EL (cell line): ENCODE results near the gene PTTG1.

Experiments
- DNase-seq: peaks from one replicate; pipeline ENCODE4 v3.0.0-alpha.2; 2016

PTTG1 gene

DNA sequence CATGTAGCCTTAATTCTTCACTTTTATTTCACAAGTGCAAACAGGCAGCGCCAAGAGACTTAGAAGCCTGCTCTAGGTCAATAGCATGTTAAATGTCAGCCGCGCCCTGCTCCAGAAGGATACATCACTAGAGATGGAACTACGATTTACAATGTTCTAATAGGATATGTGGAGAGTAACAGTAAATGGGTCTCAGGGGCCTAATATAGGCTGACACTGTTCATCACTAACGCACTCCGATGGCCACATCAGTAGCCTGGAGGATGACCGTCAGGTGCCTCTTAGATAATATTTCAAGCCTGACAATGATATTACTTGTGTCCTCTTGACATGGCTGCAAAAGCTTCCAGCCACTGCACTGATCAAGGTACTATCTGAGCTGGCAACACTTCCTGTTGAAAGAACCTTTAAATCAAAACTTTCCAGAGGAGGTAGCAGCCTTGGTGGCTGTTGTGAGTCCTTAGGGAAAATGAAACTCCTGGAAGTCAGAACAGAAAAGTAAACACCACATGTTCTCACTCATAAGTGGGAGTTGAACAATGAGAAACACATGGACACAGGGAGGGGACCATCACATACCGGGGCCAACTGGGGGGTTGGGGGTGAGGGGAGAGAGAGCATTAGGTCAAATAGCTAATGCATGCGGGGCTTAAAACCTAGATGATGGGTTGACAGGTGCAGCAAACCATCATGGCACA is 35.0 kb downstream of the PTTG1 start:
- no peak for DNase-seq

DNA sequence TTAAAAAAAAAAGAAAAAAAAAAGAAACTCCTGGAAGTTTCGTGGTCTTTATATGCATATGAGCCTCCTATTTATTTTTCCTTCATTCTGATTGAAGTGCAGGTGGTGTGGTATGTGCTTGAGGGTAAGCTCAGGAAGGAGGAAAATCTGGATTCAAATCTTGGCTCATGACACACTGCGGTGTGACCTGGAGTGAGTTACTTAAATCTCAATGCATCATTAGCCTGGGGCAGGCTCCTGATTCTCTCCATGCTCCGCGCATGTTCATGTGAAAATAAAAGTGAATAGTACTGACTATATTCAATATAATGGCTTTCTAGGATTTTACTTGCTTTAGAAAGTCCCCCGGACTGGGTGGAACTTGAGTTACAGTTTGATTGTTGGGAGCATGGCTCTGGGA is 35.6 kb downstream of the PTTG1 start:
- DNase-seq, result no peak

DNA sequence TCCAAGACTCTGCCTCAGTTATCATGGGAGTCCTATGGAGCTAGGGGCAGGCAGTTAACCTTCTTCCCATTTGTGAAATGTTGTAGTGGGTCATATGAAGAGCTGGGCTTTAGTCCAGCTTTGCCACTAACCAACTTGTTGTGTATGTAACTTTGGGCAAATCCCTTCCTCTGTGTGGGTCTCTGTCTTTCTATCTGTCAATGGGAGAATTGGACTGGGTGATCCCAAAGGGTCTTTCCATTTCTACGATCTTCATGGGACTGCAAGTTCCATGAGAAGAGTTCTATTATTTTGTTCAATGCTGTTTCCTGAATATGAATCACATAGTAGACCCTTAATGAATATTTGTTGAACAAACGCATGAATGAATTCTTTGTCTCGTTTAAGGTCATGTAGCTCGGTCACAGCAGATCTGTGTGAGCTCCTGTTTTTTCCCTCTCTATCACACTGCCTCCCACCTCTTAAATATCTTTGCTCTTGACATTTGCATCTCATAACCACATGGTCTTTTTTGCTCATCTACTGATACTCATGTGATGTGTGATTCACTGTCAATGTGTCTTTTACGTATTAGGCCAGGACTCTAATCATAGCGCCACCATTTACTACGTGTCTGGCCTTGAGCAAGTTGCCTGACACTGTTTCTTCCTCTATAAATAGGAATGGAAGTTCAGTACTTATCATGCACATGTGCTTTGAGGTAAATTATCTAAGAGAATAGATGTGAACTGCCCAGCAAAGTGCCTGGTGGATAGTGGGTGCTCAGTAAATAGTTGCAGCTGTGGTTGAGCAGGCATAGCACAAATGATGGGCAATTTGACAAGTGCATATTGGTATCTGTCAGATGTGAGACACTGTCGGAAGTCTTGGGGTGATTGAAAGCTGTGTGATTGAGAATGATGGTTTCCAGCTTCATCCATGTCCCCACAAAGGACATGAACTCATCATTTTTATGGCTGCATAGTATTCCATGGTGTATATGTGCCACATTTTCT is 37.4 kb downstream of the PTTG1 start:
- DNase-seq, result no peak

DNA sequence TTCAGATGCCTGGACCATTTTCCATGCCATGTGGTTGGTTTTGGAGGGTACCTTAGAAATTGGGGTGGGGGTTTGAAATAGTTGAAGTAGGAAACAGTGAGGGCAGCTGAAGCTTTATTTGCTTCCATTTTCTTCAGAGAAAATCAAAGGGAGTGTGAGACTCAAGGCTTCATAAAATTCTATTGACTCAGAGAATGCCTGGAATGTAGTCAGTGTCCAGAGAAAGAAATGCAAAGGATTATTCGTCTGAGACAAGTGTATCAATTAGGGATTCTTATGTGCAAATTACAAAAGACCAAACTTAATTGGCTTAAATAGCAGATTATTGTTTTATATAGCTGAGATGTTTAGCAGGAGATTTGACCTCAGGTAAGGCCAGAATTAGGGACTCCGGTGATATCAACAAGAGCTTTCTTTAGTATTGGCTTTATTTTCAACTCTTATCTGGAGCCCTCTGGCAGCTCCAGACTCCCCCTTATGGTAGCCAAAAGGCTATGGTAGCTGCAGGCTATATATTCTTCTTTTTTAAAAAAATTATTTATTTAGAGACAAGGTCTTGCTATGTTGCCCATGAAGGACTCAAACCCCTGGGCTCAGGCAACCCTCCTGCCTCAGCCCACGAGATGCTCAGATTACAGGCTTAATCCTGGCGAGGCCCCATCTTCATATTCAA is 38.9 kb downstream of the PTTG1 start:
- DNase-seq, result peak; percentile 48

DNA sequence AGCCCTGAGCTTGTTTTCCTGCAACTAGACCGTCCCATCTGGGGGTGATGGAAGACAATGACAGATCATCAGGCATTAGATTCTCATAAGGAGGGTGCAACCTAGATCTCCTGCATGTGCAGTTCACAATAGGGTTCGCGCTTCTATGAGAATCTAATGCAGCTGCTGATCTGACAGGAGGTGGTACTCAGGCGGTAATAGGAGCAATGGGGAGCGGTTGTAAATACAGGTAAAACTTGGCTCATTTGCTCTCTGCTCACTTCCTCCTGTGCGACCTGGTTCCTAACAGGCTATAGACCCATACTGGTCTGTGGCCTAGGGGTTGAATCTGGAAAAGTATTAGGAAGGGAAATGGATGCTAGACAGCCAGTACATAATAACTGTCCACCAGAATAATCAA is 39.7 kb downstream of the PTTG1 start:
- no peak for DNase-seq

DNA sequence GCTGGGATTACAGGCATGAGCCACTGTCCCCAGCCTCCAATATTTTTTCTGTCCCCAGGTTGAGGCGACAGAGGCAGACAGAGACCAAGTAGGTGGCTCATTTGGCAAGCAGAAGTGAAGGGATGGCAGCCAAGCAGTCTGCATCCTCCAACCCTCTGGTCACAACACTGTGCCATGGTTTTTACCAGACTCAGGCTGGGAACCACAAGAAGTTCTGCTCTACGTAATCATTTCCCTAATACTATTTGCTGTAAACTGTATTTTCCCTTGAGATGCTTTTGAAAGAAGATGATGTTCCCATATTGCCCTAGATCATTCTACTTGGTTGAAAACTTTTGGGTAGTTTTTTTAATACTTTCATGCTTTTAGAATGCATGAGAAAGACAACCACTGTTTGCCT is 40.5 kb downstream of the PTTG1 start:
- DNase-seq, result no peak

DNA sequence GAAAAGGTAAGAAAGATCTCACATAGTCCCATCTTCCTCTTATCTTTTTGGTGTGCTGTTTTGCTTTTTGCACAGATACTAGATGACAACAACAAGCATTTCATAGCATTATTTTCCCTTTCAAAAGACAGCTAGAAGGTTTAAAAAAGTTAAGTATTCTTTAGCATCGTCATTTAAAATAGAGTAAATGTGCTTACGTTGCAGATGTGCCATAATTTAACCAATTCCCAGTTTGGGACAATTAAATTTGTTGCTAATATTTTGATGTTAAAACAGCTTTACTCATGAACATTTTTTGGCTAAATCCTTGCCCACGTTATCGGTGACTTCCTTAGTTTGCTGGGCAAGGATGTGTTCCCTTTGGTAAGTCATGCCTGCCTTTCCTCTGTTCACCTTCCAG is 41.6 kb downstream of the PTTG1 start:
- DNase-seq, result no peak

DNA sequence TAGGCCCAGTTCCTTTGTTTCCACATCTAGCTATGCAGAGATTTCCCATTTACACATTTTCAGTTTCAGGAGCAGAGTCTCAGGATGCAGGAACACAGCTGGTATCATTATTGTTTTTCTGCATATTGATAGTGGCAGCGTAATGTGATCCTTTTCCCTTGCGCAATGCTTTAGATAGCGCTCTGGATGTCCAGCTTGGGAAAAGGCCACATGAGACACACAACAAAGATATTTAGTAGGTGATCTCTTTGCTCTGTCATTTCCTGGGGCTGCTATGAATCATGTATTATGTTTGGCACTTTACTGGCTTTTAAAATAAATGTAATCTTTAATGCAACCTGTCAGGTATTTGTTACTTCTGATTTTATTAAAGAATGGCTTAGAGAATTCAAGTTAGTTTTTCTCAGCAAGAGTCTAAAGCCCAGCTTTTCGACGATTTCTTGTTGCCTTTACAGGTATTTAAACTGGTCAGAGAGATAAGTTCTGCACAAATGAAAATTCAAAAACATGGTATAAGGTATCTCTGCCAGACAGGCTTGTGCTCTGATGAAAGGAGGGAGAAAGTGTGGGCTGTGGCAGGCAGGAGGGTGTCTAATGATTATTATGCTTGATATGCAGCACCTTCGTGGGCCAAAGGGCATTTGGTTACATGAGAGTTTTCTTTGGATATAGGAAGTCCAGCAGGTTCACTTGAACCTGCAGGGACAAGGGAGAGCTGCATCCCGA is 42.2 kb downstream of the PTTG1 start:
- peak; percentile 89 for DNase-seq

DNA sequence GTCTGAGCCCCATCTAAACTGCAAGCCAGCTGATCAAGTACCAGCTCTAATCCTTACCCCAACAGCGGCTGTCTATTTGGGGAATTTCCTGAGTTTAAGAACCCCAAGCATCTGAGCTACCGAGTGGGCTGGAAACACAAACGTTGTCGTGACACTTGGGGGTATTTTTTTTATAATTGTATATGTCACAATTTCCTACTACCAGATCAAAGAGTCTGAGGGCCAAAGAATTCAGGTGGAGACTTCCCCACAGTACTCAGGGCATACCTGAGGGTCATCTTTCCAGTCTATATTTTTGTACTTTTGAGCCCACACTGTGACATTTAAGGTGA is 42.8 kb downstream of the PTTG1 start:
- no peak for DNase-seq

DNA sequence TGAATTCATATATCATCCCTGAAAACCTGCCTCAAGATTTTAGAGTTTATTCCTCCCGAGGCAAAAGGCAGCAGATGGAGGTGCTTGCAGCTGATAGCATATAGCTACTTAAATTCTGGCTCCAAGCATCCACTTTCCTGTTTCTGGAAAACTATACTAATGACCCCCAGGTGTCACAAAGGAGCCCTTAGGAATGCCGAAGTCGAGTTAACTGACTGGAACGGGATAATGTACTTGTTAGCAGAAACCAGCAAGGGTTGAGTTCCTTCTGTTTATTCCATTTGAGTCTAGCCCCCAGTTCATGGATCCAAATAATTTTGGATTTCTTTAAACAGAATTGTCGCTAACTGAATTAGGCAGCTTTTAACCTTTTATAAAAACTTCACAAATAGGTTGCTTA is 44.5 kb downstream of the PTTG1 start:
- DNase-seq, result no peak

DNA sequence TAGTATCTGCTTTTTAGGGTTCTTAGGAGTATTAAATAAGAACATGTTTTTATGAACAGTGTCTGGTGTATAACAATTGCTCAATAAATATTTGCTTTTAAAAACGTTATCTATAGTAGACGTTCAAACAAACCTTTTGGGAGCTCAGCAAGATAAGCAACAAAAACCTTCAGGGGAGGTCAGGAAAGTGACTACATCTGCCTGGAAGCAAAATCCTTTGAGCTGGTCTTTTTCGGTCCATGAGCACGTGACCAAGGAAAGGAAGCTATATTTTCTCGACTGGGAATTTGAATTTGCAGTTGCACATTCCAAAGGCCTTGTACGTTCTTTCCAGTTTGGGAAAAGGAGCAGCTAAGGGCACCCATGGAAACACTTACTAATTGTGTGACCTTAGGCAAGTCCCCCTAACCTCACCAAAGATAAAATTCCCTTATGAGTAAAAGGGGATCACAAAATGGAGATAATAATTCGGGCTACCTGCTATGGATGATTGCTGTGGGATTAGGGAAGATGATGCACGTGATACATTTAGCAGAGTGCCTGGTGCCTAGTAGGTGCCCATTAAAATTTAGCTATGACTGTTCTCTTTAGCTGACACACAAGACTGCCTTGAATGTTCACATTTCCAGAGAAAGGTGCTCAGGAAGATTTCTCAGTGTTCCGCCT is 45.4 kb downstream of the PTTG1 start:
- DNase-seq, result peak; percentile 70

DNA sequence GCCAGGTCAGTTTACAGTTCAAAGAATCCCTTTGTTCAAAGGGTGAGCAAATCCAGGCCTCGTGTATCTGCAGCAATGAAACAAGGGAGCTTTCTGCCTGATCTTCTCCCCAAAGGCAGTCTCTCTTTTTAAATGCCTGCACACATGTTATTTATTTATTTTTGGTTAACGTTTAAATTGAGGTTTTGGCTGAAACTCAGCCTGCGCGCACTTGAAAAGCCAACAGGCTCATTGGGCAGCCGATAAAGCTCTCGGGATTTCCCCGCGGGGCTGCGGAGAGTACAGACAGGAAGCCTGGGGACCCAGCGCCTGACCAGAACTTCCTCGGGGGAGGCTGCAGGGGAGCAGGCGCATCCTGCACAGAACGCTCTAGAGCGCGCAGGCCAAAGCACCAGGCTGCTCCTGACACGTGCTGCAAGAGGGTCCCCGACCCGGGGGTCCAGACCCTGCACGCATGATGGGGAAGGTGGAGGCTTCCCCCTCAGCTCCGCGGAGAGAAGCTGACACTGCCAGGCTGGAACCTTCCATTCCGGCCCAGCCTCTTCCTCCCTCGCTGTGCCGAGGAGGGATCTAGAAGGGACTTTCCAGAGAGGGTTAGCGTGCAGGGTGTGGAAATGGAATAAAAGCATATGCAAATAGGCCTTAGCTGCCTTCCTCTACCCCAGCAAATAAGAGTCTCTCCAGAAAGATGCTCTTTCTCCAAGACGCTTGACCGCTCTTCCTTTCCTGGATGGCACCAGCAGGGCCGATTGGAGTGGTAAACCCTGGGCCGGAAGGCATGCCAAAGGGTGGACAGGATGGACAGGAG is 46.1 kb downstream of the PTTG1 start:
- DNase-seq, result peak; percentile 90

DNA sequence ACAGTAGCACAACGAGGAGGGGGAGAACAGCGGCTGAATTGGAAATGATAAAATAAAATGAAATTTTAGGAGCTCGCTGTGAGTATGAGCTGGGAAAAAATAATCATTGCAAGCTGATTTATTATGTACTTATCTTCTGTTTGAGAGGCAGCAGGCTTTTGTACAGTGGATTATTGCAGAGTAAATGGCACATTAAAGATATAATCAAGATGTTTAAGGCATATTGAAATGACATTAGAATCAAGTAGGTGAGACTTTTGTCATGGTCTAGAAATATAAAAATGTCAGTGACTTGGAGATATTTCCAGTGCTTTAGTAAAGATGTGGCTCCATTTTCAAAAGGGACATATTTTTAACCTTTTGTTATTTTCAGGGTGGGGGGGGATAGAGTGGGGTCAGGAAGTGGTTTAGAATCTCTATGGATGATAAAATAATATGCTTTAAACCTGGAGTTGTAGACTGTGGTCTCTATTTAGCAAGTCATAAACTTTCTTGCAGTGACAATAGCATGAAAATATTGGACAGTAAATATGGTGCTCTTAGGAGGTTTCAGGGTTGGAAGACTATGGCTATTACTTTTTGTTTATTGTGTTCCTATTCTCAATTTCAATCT is 46.8 kb downstream of the PTTG1 start:
- DNase-seq, result no peak

DNA sequence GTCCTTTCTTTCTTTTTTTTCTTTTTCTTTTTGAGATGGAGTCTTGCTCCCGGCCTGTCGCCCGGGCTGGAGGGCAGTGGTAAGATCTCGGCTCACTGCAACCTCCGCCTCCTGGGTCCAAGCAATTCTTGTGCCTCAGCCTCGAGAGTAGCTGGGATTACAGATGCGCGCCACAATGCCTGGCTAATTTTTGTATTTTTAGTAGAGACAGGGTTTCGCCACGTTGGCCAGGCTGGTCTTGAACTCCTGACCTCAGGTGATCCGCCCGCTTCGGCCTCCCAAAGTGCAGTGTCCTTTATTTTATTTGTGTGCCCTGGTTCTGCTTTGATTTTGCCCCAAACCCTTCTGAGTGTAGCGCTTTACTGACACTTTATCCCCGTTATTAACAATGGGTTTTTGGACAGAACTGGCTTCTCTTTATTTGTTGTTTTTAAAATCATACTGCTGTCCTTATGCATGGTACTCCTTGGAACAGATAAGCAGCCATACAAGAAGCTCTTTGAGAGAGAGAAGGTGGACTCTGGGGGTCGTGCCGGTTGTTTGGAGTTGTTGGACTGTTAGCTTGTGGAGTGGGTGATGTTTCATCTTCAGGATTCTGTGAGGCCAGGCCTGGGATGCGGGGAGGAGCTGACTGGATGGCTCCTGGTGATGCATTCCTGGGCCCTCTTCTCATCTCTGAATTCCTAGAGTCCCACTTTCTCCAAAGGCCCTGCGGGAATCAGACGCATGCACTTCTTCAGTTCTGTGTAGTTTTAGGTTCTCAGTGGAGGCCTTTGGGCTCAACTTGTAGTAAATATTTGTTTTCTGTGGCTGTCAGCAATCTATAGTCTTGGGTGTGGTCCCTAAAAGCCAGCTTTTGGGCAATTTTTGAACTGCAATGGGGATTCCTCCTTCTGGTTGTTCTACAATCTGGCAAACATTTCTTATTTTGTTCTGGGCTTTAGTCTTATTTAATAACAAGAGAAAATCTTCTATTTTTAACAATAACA is 47.8 kb downstream of the PTTG1 start:
- peak; percentile 45 for DNase-seq

DNA sequence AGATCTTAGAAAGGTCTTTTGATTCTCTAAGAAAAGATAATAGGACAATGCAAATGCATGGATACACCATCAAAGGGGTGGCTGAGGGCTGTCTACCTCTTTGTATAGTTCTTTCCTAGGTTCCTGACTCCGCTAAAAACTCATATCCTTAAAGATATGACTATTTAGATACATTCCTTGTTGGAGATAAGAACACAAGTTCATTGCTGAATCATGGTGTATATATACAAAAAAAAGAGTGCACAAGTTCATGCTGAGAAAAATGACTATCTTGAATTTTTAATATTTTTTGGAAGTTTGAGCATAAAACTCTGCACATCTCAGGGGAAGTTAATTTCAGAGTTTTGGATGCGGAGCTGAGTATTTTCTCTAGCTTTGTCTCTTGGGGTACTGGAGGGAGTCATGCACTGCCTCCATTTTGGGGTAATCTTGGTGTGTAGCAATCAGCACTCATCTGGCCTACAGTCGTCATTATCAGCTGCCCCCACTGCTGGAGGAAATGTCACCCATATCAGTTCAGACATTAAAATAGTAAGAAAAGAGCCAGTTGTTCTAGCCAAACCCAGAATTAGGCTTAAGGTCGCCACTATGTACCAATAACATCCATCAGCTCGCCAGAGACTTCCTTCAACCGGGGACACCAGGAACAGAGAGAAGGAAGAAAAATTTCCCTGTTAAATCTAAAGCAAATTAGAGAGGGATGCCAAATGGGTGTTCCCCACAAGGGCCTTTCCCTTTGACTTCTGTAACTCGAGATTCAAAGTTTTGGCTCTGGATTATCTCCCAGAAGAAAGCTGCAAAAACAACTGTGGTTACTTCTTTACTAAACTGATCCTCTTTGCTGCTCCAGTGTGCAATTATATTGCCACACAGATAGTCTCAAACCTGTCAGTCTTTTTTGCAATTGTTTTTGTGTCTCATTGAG is 49.0 kb downstream of the PTTG1 start:
- DNase-seq, result no peak

DNA sequence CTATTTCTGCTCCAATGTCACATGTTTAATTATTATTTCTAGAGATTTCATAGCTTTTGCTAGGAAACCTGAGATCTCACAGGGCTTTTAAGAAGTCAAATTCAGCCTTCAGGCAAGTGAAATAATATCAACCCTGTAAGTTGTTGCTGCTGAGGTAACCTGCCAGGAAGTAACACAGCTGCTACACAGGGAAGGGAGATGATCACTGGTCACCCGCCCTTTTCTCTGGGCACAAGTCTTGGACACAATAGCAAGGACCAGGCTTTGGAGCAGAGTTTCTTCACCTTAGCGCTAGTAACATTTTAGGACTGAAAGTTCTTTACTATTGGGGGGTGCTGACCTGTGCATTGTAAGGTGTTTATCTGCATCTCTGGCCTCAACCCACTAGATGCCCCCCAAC is 50.1 kb downstream of the PTTG1 start:
- no peak for DNase-seq

DNA sequence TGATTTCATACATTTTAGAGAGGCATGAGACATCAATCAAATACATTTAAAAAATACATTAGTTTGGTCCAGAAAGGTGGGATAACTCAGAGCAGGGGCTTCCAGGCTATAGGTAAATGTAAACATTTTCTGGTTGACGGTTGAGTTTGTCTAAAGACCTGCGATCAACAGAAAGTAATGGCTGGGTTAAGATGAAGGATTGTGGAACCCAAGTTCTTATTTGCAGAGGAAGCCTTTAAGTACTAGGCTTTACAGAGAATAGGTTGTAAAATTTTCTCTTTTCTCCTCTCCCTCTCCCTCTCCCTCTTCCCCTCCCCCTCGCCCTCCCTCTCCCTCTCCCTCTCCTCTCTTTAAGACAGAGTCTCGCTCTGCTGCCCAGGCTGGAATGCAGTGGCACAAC is 50.8 kb downstream of the PTTG1 start:
- DNase-seq, result no peak

DNA sequence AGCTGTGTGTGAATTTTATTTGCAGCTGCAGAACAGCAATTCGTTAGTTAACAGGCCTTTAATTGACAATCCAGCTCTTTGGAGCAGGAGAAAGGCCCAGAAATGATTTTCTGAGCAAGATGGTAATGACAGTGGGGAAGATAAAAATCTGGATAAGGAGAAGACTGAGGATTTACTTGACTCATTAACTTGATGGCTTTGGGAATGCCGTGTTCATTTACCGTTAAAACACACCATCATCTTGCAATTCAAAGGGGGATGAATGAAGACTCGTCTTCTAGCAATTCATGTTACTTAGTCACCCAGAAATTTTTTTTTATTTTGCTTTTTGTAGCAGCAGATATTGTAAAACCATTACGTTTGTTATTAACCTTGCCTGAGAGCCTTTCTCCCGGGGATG is 52.0 kb downstream of the PTTG1 start:
- DNase-seq, result no peak

DNA sequence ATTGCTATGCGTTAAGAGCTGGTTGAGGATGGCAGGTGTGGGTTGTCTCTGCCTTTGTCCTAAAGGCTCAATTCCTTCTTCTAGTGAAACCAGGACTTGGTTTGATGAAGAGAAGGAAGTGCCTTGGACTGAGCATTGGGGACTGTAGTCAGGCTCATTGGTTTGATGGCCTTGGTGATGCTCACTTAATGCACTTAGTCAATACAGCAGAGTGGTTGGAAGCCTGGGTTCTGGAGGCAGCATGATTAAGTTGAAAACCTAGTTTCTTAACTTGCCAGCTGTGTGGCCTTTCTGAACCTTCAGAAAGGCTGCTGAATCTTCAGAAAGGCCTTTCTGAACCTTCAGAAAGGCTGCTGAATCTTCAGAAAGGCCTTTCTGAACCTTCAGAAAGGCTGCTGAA is 52.4 kb downstream of the PTTG1 start:
- no peak for DNase-seq
